ENCODE measurements around the gene FBL. TPM values are rescaled to one million over a fixed set of nuclear protein-coding genes. Genes with fewer than 3 reads are reported as not detected.

Gene FBL
- total and polyA plus RNA-seq, 2 of the 8 experiments (the other 6 are each of a cell fraction or from before 2014, with no cell fraction given): 790 to 1,361 TPM

- Histone ChIP-seq H3K4me3 (ENCODE audit: extremely low read depth in 1 of 4, insufficient read depth in 2 of 4, low read depth in 3 of 4, low read length in 4 of 4) (no peak overlapping the region), H3K79me1 (ENCODE audit: low read depth, low read length) (peaks cover 4% of the 10 kb centered on the region; the same call in 1 of the 2 replicates), H4K5ac (ENCODE audit: insufficient read length, low read depth, low read length) (no peak overlapping the region), H2BK15ac (ENCODE audit: low read length) (no peak overlapping the region), H3K56ac (replicated peaks; ENCODE audit: insufficient read length, low read depth, low read length) (no peak overlapping the region), H3K23me2 (ENCODE audit: low read depth, low read length) (peaks cover 12% of the 10 kb centered on the region), H3K9ac (replicated peaks in 1 of 4; ENCODE audit: extremely low read depth in 1 of 4, low read depth in 3 of 4, low read length in 3 of 4) (no peak overlapping the region), H4K91ac (replicated peaks; ENCODE audit: insufficient read length, low read length) (no peak overlapping the region), H2BK120ac (replicated peaks; ENCODE audit: low read depth, low read length) (no peak overlapping the region), H3K4me2 (ENCODE audit: insufficient read depth in 1 of 2, low read depth in 2 of 2, low read length in 2 of 2) (no peak overlapping the region), H2AK5ac (ENCODE audit: low read depth, low read length) (no peak overlapping the region), H4K8ac (ENCODE audit: extremely low read depth, insufficient read depth, low read length) (no peak overlapping the region), H2BK5ac (ENCODE audit: low read depth, low read length) (no peak overlapping the region), H3K27me3 (replicated peaks in 1 of 4; ENCODE audit: control insufficient read depth in 3 of 4, extremely low read depth in 1 of 4, insufficient read depth in 3 of 4, low read length in 3 of 4) (no peaks in the 10 kb centered on the region), H3K36me3 (ENCODE audit: control insufficient read depth in 2 of 4, insufficient read depth in 4 of 4, low read length in 3 of 4) (peaks cover 10 to 33% (median 25%) of the 10 kb centered on the region in 4 experiments; a peak in 7 of 8 replicates), H3K23ac (ENCODE audit: insufficient read length) (no peak overlapping the region), H2AFZ (ENCODE audit: low read length) (no peak overlapping the region), H3K4me1 (replicated peaks in 1 of 4; ENCODE audit: control insufficient read depth in 3 of 4, insufficient read depth in 4 of 4, low read length in 3 of 4) (peaks cover 2 to 10% (median 4%) of the 10 kb centered on the region in 4 experiments; a peak in 6 of 7 replicates), H3K18ac (ENCODE audit: extremely low read depth, low read length) (no peak overlapping the region), H2BK12ac (ENCODE audit: low read depth, low read length) (no peak overlapping the region), H3K27ac (ENCODE audit: low read depth, low read length) (no peak overlapping the region), H3K14ac (ENCODE audit: insufficient read length) (no peak overlapping the region), H3K79me2 (ENCODE audit: control insufficient read depth in 1 of 2, insufficient read depth in 2 of 2, low read length in 2 of 2) (peaks cover 0 to 16% of the 10 kb centered on the region in 2 experiments; a peak in 2 of 4 replicates), H3K9me3 (ENCODE audit: insufficient read depth in 2 of 2, low read depth in 1 of 2, low read length in 1 of 2) (no peaks in the 10 kb centered on the region), H2BK20ac (ENCODE audit: low read length) (no peak overlapping the region), H4K20me1 (replicated peaks in 1 of 2; ENCODE audit: control insufficient read depth in 1 of 2, insufficient read depth in 2 of 2, low read length in 2 of 2) (peaks cover 0 to 2% of the 10 kb centered on the region in 2 experiments), H3K4ac (replicated peaks; ENCODE audit: insufficient read length, low read depth, low read length) (no peak overlapping the region)
- POLR2A ChIA-PET (ENCODE audit: partially characterized antibody): interaction anchor here (1.8 kb wide), 1 partner anchor 8 kb away, joined by 4 read pairs; no protein-coding TSS in a partner anchor
- TF ChIP-seq TAF1 (IDR thresholded peaks at IDR 0.05; ENCODE audit: low read depth, low read length) (no peak), EZH2 (IDR thresholded peaks at IDR 0.05; ENCODE audit: low read depth, low read length, severe bottlenecking) (no peak), JUND (IDR thresholded peaks at IDR 0.05; ENCODE audit: low read length) (no peak), BRCA1 (IDR thresholded peaks at IDR 0.05; ENCODE audit: low read depth, low read length) (no peak), BACH1 (IDR thresholded peaks at IDR 0.05; ENCODE audit: low read length) (no peak), RAD21 (IDR thresholded peaks at IDR 0.05 in 1 of 2, conservative IDR thresholded peaks at IDR 0.05 in 1 of 2; ENCODE audit: low read depth in 2 of 2, low read length in 2 of 2) (no peak), CBX8 (IDR thresholded peaks at IDR 0.05; ENCODE audit: borderline replicate concordance, low read depth, low read length) (no peak), GTF2F1 (IDR thresholded peaks at IDR 0.05; ENCODE audit: borderline replicate concordance, low read depth, low read length) (no peak), KDM5A (IDR thresholded peaks at IDR 0.05; ENCODE audit: low read length) (no peak), RBBP5 (IDR thresholded peaks at IDR 0.05; ENCODE audit: borderline replicate concordance, low read depth, low read length) (no peak), SP2 (IDR thresholded peaks at IDR 0.05; ENCODE audit: low read length) (no peak)
- FAIRE-seq (no peak), DNase-seq (ENCODE audit: low read depth in 1 of 2, low spot score in 2 of 2) (no peak)
- CTCF ChIA-PET (ENCODE audit: partially characterized antibody): interaction anchor here (0.6 to 2.9 kb wide), 5 partner anchors 12 to 342 kb away, joined by 3 to 22 read pairs (median 3); no protein-coding TSS in a partner anchor
- WGBS, 2 experiments (ENCODE audit: extremely low coverage in 1 of 2, insufficient coverage in 1 of 2, insufficient read length in 1 of 2, insufficient replicate concordance in 2 of 2, low coverage in 1 of 2, low lambda C conversion rate in 2 of 2, missing lambda C conversion rate in 1 of 2): 77% methylated on average over 5 of the region's 5 CpGs; no CpG with 5 or more reads in 1 of the 2 experiments
These were observed 17.5 kb downstream of the FBL start for GRCh38 chr19:39828654-39829032.
